HEK293T (cell line): ENCODE data around the gene ANKRD65.

Source experiments
- ELF4 ChIP-seq: fragments of 450-650 bp; IDR thresholded peaks from 2 replicates; pipeline ENCODE4 v1.6.1; 2017; ENCODE audit warnings: antibody characterized with exemption
- FOXK2 ChIP-seq: fragments of 450-650 bp; IDR thresholded peaks from 2 replicates; pipeline ENCODE4 v1.6.1; 2016; ENCODE audit warnings: mild to moderate bottlenecking
- FOXM1 ChIP-seq: fragments of 450-650 bp; IDR thresholded peaks from 2 replicates; pipeline ENCODE4 v1.6.1; 2017; ENCODE audit warnings: mild to moderate bottlenecking, borderline replicate concordance
- SP1 ChIP-seq: fragments of 450-650 bp; IDR thresholded peaks from 2 replicates; pipeline ENCODE4 v1.6.1; 2017
- SUZ12 ChIP-seq: fragments of 450-650 bp; IDR thresholded peaks from 2 replicates; pipeline ENCODE4 v1.6.1; 2016; ENCODE audit warnings: mild to moderate bottlenecking

DNA sequence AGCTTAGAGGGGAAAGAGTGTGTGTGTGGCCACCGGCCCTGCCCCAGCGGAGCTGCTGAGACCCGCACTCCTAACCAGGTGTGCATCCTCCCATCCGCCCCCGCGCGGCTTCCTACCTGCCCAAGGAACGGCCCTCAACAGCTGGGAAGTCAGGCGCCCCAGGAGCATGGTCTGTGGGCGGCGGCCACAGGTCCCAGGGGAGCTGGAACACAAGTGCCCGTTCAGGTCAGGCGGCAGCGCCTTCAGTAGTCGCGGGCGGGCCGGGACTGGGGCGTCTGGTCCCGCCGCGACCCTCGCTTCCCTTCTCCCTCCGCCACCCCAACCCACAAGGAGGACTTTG, 46.5 kb downstream of the ANKRD65 start:
- TF ChIP-seq SP1 (no peak), FOXM1 (no peak), FOXK2 (no peak), ELF4 (no peak), SUZ12 (no peak)
